Tongue (tissue), 1 donor: ENCODE data around the gene OIP5. TPM values are rescaled to one million over a fixed set of nuclear protein-coding genes. Genes with fewer than 3 reads are reported as not detected.

ENCODE experiments used
- total RNA-seq: library from RNA; depleted of rRNA; stranded (reverse); fragments of >200 nt; gene quantifications from one replicate; pipeline ENCODE4 v1.2.3, GENCODE V29; 2014

The OIP5 gene
- total RNA-seq, 1 donor from 2014 or later, result 2.9 TPM

Other genes with a start within 250 kb of the OIP5 start
- 33.4 TPM for gene INO80, start 216.3 kb downstream of the OIP5 start, total RNA-seq
- gene EXD1, start 101.8 kb downstream of the OIP5 start, total RNA-seq, result not detected
- gene CHP1, start 101.3 kb downstream of the OIP5 start, total RNA-seq, result 74.6 TPM
- gene NUSAP1, start 290 bp upstream of the OIP5 start, total RNA-seq, result 46.2 TPM
- 34.7 TPM for gene NDUFAF1, start 69.9 kb upstream of the OIP5 start, total RNA-seq
- gene RTF1, start 84.5 kb upstream of the OIP5 start, total RNA-seq, result 46.4 TPM
- gene ITPKA, start 161.3 kb upstream of the OIP5 start, total RNA-seq, result 1.2 TPM
- 1.6 TPM for gene LTK, start 181.2 kb upstream of the OIP5 start, total RNA-seq
- 43.8 TPM for gene RPAP1, start 211.7 kb upstream of the OIP5 start, total RNA-seq
- gene TYRO3, start 226.6 kb upstream of the OIP5 start, total RNA-seq, result 12.9 TPM